NCI-H128 (cell line): Measurements from ENCODE around the gene CABP4.
"Not testable (repeated sequence)": the region's sequence is repeated elsewhere in the genome, so short reads cannot be mapped to it uniquely, and the experiment has no call there.

Experiments used
- DNase-seq: peaks from one replicate; lab custom pipeline; 2025; ENCODE audit not compliant: unreplicated experiment; lab: John Stamatoyannopoulos, UW

Gene CABP4

DNA sequence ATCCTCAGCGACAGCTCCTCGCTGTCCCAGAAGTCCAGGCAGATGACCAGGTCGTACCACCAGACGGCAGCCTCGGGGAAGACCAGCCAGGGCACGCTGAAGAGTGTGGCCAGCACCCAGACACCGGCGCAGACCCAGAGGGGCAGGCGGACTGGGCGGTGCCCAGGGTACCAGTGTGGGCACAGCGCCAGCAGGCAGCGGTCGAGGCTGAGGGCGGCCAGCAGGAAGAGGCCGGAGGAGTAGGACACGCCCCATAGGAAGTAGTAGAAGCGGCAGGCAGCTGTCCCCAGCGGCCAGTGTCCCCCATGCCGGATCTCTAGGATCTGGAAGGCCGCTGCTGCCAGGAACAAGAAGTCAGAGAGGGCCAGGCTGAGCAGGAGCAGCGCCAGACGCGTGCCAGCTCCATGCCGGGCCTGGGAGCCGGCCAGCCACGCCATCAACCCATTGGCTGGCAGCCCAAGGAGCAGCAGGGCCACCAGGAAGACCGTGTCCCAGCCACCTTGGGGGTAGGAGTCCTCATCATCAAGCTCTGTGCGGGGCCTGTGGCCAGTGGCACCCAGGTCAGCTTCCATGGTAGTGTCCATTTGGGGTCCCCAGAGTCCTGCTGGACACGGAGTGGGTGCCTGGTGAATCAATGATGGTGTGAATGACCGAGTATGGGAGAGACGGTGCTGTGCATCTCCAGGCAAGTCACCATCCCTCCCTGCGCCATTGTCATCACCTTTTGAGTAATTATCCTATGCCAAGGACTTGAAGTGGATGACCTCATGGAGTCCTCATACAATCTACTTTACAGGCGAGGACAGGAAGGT lies 2.8 kb upstream of the CABP4 start, which contains the start of gene GPR152:
Gene GPR152 (minus strand): TSS at position 589 of the 812 bp plus-strand sequence. CDS start 5 bp downstream, at position 584.
- no peak for DNase-seq

- no peak for DNase-seq
These were observed 1.1 kb upstream of the CABP4 start for GRCh38 chr11:67453816-67454732.

- no peak for DNase-seq
These were observed 1.0 kb downstream of the CABP4 start for GRCh38 chr11:67456068-67456705.

DNA sequence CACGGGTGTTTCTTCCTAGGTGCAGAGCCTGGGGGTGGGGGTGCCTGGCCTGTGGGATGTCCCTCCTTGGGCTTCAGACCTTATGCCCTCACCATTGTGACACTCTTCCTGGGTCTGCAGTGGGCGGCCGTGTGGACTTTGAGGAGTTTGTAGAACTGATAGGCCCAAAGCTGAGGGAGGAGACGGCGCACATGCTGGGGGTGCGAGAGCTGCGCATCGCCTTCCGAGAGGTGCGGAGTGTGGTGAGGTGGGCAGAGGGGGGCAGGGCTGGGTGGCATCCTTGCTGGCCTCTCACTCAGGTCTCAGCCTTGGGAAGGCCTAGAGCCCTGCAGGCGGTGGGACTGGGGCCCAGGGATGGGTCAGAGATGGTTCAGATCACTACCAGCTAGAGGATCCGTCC lies 2.3 kb downstream of the CABP4 start:
- DNase-seq, result no peak

GRCh38 chr11:67458266-67458665 lies 3.1 kb downstream of the CABP4 start:
- DNase-seq, result no peak

DNA sequence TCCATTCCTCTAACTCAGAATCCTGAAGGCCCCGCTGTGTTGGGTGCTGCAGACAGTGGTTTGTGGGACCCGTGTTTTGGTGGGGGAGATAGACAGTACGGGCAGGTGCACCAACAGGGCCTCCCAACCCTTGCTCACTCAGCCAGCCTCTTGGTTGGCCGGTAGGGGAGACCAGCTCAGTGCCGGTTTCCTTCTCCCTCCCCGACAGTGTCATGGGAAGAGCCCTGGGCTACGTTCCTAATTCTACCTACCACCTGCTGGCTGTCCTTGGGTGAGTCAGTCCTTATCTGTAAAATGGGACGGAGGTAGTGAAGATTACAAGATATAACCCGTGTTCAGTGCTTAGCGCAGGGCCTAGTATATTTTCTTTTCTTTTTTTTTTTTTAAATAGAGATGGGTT lies 8.0 kb downstream of the CABP4 start:
- no peak for DNase-seq

DNA sequence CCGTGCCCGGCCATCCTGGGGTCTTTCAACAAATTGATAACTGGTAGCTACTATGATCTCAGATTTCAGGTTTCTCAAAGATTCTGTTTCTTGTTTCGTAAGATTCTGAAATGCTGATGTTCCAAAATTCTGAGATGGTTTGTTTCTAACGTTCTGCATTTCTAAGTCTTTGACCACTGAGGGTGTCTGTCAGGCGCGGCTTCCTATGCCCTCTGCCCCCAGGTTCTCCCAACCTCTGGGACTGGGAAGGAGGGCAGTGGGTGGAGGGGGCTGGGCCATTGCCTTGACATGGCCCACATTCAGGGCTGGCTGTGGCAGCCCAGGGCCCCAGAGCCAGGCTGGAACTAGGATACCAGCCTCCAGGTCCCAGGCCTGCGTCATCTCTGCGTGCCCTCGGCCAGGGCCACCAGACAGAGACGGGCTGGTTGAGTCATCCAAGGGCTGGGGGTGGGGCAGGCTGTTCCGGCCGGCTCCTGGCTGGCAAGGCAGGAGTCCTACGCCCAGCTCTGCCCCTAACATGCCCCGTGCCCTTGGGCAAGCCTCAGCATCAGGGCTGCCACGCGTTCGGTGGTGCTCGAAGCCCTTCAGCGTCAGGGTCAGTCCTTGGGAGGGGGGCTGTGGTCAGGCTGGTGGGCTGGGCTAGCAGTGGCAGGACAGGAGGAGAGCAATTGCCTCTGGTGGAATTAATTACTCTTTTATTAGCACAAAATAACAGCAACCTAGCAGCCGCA lies 8.7 kb downstream of the CABP4 start:
- no peak for DNase-seq

DNA sequence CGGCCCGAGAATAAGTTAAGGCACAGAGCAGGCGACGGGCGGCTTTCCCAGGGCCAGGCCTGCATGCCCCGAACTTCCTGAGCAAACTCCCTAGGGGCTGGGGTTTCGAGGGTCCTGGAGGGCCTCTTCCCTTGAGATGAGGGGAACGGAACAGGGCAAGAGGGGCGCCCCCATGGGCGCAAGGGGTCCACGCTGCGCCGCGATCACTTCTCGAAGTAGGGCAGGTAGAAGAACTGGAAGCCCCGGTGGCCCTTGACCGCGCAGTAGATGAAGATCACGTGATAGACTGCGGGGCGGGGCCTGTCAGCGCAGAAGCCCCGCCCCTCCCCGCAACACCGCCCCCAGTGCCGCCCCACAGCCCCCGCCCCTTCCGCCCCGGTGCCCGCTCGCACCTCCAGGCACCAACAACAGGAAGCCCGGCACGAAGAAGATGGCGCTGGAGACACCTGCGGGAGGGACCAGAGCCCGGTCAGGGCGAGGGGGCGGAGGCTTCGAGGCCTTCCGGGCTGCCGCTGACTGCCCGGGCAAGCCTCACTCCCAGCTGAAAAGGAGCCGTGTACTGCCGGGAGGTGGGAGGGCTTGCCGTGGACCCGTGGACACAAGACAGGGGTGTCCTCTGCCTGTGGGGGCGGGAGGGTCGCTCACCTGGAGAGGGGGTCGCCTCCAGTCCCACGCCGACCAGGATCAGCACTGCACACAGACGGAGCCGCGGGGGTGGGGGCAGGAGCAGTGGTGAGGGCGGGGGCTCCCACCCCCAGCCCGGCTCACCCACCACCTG lies 9.4 kb downstream of the CABP4 start:
- DNase-seq, result peak; percentile 39

GRCh38 chr11:67465189-67465510 lies 10.0 kb downstream of the CABP4 start:
- DNase-seq, result no peak

DNA sequence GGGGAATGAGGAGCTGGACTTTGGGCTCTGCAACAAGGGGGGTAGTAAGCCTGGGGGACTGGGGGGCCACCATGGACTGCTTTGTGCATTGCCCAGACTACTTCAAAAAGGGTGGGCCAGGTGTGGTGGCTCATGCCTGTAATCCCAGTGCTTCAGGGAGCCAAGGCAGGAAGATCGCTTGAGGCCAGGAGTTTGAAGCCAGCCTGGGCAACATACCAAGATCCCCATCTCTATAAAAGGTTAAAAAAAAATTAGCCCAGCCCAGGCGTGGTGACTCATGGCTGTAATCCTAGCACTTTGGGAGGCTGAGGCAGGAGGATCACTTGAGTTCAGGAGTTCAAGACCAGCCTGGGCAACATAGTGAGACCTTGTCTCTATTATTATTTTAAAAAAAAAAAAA lies 10.4 kb downstream of the CABP4 start:
- not testable (repeated sequence) for DNase-seq

GRCh38 chr11:67466367-67466766 lies 11.2 kb downstream of the CABP4 start:
- DNase-seq, result no peak

- no peak for DNase-seq
These were observed 12.0 kb downstream of the CABP4 start for GRCh38 chr11:67466962-67467771.

- no peak for DNase-seq
These were observed 12.9 kb downstream of the CABP4 start for GRCh38 chr11:67468056-67468455.

DNA sequence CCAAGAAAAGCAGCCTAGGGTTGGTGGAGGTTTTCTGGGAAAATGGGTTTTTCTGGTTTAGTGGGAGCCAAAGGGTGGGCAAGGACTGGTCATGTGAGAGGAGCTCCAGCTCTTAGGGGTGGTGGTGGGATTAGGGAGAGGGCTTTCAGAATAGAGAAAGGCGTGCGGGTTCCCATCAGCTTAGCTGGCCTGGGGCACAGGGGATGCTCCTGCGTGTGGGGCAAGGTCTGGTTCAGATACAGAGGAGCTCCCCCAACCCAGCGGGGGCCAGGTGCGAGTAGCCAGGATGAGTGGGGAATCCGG lies 13.3 kb downstream of the CABP4 start:
- no peak for DNase-seq

DNA sequence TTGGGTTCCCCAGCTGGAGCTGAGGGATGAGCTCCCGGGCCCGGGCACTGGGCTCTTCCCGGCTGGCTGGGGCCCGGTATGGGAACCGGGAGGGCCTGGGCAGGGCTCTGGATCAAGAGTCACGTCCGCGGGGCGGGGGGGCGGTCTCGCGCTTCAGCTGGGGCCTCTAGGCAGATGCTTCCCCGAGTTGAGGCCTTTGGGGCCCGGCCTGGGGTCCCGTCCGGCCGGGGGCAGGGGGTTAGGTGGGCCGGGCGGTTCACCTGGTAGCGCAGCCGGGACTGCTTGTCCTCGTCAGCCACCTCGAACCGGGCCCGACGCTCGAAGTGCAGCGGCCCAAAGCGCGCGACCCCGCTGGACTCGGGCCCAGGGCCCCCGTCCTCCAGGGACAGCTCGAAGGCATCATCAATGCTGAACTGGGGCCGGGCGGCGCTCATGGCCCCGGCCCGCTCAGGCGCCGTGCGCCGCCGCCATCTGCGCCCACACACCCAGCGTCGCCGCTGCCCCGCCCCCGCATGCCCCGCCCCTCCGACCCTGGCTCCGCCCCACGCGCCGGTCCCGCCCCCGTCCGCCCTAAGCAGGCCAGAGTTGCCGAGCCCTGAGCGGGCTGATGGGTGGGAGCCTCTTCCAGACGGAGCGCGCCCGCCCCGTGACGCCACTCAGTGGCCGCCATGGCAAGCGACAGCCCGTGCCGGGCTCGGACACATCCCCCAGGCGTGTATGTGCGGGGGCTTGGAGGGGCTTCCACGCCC lies 13.8 kb downstream of the CABP4 start, which contains the start of gene TMEM134:
Gene TMEM134 (minus strand): TSS at position 493 of the 749 bp plus-strand sequence. CDS start 59 bp downstream, at position 434.
- peak; percentile 69 for DNase-seq

DNA sequence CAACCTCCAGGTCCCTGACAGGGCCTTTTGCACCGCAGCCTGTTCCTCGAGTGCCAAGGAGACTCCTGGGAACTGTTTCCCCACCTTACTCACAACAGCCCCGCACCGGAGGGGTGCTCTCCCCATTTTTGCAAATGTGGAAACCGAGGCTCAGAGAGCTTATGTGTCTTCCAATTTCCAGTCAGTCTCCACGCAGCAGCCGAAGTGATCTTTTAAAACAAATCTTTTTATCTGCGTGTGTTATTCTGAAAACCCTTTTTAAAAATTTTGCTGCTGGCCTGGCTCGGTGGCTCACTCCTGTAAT lies 14.3 kb downstream of the CABP4 start:
- no peak for DNase-seq

DNA sequence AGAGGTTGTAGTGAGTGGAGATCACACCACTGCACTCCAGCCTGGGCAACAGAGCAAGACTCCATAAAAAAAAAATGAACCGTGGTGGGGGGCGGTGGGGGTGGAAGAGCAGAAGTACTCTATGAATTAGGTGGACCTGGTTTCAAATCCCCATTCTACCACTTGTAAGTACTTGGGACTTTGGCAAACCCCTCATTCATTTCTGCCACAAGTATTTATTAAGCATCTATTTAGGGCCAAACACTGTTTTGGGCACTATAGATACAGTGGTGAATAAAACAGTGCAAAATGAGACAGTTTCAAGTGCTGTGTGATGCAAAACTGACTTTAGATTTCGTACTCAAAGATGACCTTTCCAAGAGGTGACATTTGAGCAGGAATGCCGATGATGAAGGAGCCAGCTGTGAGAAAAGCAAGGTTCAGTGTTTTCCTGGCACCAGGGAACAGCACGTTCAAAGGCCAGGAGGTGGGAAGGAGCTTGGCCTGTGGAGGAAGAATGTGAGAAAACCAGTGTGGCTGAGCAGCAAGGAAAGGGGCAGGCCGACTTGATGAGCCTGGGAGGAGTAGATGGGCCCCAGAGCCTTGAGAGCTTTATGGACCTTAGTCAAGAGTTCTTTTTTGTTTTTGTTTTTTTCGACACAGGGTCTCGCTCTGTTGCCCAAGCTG lies 15.3 kb downstream of the CABP4 start:
- DNase-seq, result no peak

GRCh38 chr11:67472882-67473281 lies 17.7 kb downstream of the CABP4 start:
- DNase-seq, result no peak
